Hindlimb muscle (tissue), 1 donor: Measurements from ENCODE around the gene ELF4. TPM values are rescaled to one million over a fixed set of nuclear protein-coding genes. Genes with fewer than 3 reads are reported as not detected.
"Not testable (repeated sequence)": the region's sequence is repeated elsewhere in the genome, so short reads cannot be mapped to it uniquely, and the experiment has no call there.

ENCODE experiments used
- DNase-seq: peaks from one replicate; pipeline ENCODE4 v3.0.0-alpha.2; 2013
- polyA plus RNA-seq: library from polyadenylated mRNA; unstranded; fragments of 120-200 nt; gene quantifications from one replicate; pipeline ENCODE4 v1.2.1, GENCODE V29; 2013; ENCODE audit not compliant: insufficient read length

ELF4 gene
- 9.2 TPM for polyA plus RNA-seq

DNA sequence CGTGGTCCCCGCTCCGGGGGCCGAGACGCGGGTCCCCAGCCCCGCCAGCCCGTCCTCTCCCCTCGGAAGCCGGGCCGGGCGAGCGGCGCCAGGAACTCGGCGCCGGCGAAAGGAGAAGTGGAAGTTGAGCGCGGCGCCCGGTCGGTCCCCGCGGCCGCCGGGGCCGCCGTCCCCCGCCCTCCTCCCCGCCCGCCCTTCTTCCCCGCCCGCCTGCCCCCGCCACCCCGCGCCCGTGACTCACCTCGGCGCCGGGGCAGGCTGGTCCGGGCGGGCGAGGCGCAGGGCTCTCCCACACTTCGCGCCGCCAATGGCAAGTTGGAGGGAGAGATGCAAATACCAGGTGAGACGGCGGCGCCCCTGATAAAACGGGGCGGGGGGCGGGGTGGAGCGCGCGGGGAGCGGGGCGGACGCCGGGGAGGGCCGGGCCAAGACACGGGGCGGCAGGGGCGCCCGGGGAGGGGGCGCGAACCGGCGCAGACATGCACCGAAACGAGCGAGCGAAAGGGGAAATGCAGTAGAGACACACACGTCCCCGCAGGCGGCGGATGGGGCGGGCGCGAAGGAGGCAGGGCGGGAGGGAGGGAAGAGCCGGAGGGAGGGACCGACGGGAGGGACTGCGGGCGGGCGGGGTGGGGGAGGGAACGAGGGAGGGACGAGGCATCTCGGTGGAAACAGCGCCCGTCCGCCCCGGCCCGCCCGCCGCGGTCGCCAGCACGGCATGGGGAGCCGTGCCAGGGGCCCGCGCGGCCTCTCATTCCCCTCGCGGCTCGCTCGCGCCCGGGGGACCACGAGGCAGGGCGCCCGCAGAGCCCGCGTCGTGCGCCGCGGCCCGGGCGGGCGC, at the start of gene ELF4:
TSS of gene ELF4 (minus strand) at position 119 of the 841 bp plus-strand sequence. CDS start 29,167 bp downstream, outside the sequence.
- DNase-seq = no peak

GRCh38 chrX:130159776-130160175, 49.5 kb upstream of the ELF4 start:
- DNase-seq = no peak

DNA sequence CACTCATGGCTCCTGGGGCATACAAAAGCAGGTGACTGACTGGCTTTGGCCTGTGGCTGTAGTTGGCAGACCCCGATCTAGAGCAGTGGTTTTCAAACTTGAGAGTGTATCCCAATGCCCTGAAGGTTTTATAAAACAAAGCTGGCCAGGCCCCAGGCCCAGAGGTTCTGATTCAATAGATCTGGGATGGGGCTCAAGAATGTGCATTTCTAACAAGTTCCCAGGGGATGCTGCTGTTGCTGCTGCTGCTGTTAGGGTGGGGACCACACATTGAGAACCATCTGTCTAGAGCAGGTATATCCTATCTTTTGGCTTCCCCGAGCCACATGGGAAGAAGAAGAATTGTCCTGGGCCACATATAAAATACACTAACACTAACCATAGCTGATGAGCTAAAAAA, 48.0 kb upstream of the ELF4 start:
- DNase-seq = no peak

- no peak for DNase-seq
Observed at GRCh38 chrX:130155564-130155963, 45.3 kb upstream of the ELF4 start.

- no peak for DNase-seq
Observed at GRCh38 chrX:130147631-130148030, 37.3 kb upstream of the ELF4 start.

DNA sequence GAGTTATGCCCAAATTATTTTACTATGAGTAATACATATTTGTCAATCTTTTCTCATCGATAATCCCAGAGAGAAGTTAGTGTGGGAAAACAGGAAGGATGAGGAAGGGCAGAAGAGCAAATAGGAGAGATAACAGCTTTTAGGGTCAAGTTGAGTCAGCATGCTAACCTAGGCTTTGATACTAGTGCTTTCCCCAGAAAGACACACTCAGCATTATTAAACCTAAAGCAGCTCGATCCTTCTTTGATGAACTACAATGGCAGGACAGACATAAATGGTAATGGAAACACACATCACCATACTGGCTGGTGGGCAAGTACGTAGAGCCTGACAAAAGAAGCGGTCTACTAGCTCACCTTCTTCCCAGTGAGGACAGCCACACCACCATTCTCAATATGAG, 34.8 kb upstream of the ELF4 start:
- DNase-seq = no peak

DNA sequence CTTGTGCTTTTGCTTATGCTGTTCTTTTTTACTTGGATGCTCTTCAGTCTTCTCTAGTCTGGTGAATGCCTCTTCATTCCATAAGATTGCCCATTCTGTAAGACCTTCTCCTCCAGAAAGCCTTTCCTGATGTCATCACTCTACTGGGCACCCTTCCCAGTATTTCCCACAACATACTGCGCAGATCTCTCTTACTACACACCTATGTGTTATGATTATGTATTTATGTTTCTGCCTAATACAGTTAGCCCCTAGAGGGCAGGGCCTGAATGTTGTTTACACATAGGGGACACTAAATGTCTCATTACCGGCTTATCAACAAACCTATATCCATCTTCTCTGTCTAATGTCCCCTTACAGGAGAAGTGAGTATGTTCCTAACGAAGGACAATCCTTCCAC, 34.2 kb upstream of the ELF4 start:
- DNase-seq = no peak

GRCh38 chrX:130139474-130140201, 29.3 kb upstream of the ELF4 start:
- no peak for DNase-seq

GRCh38 chrX:130136961-130137360, 26.7 kb upstream of the ELF4 start:
- no peak for DNase-seq

GRCh38 chrX:130136496-130136895, 26.2 kb upstream of the ELF4 start:
- no peak for DNase-seq

GRCh38 chrX:130130990-130131389, 20.7 kb upstream of the ELF4 start:
- DNase-seq = no peak

- DNase-seq = no peak
Observed at GRCh38 chrX:130125091-130125874, 15.0 kb upstream of the ELF4 start.

DNA sequence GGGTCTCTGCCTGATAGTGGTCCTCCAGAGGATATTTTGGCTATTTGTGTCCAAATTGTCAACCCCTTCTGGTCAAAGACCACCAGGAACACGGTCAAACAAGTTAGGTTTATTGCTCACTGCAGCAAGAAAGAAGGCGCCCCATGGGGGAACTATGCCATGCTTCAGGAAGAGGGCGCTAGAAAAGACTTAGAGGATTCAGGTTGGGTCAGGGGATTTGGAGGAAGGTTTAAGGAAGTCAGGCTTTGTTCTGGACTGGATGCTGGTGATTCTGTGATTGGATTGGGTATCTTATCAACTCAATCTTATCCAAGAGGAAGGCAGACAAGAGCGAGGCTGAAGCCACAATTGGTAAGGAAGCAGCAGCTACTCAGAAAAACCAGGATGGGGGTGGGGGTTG, 14.3 kb upstream of the ELF4 start:
- no peak for DNase-seq

GRCh38 chrX:130121505-130121800, 11.2 kb upstream of the ELF4 start:
- DNase-seq = no peak

GRCh38 chrX:130120746-130121504, 10.6 kb upstream of the ELF4 start:
- DNase-seq = peak; percentile 77

DNA sequence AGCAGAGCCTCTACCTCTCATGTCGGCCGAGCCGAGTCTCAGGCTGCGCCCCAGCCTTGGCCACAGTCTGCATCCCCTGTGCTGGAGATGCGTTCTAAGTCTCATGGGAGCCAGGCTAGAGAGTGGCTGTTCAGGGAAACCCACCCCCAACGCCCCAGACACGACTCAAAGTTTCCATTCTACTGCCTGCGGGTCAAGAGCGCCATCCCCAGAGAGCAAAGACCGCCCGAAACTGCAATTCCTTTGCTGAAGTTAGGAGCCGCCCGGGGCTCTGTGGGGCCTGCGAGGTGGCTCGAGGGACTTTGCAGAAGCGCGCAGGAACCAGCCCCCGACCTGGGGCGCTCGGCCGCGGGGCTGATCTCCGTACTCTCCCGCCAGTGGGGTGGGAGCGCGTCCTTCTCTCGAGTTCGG, 10.0 kb upstream of the ELF4 start:
- no peak for DNase-seq

DNA sequence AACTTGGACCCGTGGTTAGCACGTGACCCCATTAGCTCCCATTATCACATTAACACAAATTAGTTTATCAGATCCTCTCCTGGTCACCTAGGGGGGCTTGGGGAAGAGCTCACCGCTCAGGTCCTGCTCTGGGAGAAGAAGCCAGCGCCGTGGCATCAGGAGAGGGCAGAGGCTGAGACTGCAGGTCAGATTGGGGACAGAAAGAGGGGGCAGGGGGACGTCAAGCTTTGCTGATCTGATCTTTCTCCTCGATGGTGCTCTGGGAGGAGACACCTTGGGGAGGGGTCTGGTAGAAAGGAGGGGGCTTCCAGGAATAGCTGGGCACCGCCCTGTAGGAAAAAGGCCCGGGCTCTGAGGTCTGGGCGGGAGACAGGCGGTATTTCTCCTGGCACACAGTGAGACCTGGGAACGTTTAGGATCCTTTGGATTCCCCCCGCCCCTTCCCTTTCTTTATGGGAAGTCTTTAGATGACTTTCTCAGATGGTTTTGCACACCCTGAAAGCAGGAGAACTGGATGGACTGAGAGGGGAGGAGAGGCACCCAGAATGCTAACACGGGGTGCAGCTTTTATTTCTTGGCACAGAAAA, 9.1 kb upstream of the ELF4 start:
- DNase-seq = no peak

DNA sequence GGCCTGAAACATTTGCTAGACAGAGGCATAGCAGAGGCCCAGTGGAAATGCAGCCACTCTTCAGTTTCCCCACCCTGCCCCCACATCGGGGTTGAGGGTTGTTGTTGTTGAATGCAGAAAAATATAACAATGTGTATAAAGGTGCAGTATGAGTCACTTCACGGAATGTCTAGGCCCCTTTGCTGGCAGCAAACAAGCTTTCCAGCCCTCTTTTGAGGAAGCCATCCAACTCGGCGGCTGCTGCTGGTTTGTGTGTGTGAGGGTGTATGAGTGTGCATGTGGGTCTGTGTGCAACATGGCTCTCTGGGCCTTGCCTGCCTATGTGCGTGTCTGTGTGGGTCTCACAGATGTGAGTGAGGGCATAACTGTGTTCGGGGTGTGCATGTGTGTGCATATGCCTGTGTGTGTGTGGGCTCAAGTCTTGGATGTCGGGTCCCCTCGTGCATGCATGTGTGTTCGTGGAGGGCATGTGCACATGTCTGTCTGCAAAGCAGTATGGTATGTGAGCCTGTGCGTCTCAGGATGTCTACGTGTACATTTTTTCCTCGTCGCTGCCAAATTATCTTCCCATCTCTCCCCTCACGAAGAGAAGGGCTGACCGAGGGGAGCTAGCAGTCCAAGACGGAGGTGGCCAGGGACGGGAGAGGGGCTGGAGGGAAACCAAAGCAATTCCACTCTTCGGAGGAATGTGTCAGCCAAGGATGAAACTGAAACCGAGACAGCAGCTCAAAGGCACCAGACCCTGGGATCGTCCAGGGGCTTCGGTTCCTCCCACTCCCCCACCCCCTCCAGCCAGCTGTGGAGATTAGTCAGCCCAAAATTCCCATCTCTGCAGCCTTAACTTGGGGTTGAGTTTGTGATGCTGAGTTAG, 8.4 kb upstream of the ELF4 start:
- DNase-seq = peak; percentile 78

- no peak for DNase-seq
Observed at GRCh38 chrX:130117166-130117565, 6.9 kb upstream of the ELF4 start.

DNA sequence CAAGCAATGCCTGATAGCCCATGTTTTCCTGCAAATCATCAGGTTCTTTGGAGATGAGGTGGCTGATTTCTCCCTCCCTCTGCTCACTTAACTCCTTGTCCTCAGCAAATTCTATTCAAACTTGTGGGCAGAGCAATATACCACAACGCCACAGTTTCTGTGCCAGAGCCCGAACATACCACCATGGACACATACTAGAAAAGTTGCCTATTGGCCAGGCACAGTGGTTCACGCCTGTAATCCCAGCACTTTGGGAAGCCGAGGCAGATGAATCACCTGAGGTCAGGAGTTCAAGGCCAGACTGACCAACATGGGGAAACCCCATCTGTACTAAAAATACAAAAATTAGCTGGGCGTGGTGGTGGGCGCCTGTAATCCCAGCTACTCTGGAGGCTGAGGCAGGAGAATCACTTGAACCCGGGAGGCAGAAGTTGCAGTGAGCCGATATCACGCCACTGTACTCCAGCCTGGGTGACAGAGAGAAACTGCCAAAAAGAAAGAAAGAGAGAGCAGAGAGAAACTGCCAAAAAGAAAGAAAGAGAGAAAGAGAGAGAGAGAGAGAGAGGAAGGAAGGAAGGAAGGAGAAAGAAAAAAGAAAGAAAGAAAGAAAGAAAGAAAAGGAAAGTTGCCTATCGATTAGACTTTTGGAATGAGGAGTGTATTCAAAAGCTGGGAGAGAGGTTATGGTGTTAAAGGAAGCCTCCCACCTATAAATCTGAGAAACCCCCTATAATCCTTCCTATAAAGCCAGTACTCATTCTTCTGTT, 5.0 kb upstream of the ELF4 start:
- DNase-seq = not testable (repeated sequence)
